BLaER1 (cell line): Measurements from ENCODE around the gene LCE4A.

ENCODE experiments used
- H3K27ac ChIP-seq: shearing (Covaris generic); formaldehyde crosslinking; 2 replicates; pipeline ENCODE4 v1.8.1; 2022
- H3K27me3 ChIP-seq: shearing (Covaris generic); formaldehyde crosslinking; 2 replicates; pipeline ENCODE4 v1.8.1; 2022
- H3K36me3 ChIP-seq: shearing (Covaris generic); formaldehyde crosslinking; 2 replicates; pipeline ENCODE4 v1.8.1; 2022
- H3K4me1 ChIP-seq: shearing (Covaris generic); formaldehyde crosslinking; 2 replicates; pipeline ENCODE4 v1.8.1; 2022
- H3K4me2 ChIP-seq: shearing (Covaris generic); formaldehyde crosslinking; 2 replicates; pipeline ENCODE4 v1.8.1; 2022
- H3K4me3 ChIP-seq: shearing (Covaris generic); formaldehyde crosslinking; 2 replicates; pipeline ENCODE4 v1.8.1; 2022
- H3K9ac ChIP-seq: shearing (Covaris generic); formaldehyde crosslinking; 2 replicates; pipeline ENCODE4 v1.8.1; 2022
- H3K9me3 ChIP-seq: shearing (Covaris generic); formaldehyde crosslinking; 2 replicates; pipeline ENCODE4 v1.8.1; 2022
- H4K20me1 ChIP-seq: shearing (Covaris generic); formaldehyde crosslinking; 2 replicates; pipeline ENCODE4 v1.8.1; 2022
- Cebpa-rat ChIP-seq: shearing (Covaris generic); IDR thresholded peaks from 2 replicates; pipeline ENCODE4 v1.8.1; 2022

The LCE4A gene

DNA sequence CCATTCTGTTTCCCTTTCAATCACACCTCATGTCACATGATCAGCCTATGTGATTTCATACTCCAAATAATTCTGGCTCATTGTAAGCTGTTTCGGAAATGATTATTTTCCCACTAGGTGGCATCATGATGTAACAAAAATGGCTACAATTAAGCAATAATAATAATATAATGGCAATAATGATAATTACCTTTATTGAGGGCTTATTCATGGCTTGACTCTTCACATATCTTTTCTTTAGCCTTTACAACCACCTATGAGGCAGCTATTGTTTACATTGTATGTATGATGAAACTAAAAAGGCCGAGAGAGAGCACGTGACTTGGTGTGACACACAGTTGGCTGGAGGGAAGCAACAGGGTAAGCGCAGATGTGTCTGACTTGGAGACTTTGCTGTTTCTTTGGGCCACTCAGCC, 37.3 kb downstream of the LCE4A start:
- H3K9me3 ChIP-seq: no peaks in the 10 kb centered on the region
- no peaks in the 10 kb centered on the region for H3K27me3 ChIP-seq
- no peak overlapping the region for H3K27ac ChIP-seq
- no peaks in the 10 kb centered on the region for H4K20me1 ChIP-seq
- no peaks in the 10 kb centered on the region; the same call in 1 of the 2 replicates for H3K4me1 ChIP-seq
- no peaks in the 10 kb centered on the region for H3K36me3 ChIP-seq
- no peak for TF ChIP-seq Cebpa-rat
- H3K9ac ChIP-seq: no peak overlapping the region
- H3K4me3 ChIP-seq: no peak overlapping the region
- no peak overlapping the region for H3K4me2 ChIP-seq

DNA sequence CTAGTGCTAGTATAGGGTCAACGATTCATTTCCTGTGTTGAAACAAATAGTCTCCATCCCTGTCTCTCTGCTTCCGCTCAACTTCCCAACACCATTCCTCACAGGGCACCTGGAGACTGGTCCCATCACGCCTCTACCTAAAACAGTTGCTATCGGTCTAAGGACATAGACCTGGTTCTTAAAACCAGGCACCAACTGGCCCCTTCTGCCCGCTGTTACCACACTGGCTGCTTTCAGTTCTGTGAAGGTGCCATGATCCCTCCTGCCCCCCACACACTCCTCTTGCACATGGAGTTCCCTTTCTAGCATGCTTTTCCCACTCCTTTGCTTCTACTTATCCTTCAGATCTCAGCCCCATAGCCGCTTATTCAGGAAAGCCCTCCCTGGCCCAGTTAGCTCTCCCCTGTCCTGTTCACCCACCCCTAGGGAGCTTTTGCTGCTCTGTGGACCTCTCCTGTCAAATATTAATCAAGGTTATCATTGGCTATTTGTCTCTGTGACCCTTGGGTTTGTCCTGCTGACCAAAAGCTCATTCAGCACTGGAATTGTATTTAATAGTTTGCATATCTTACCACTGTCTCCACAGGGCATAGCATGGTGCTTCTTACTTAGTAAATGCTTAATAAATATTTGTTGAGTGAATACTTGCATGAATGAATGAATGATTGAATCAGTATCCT, 37.9 kb downstream of the LCE4A start:
- H3K9me3 ChIP-seq: no peaks in the 10 kb centered on the region
- H3K4me3 ChIP-seq: no peak overlapping the region
- H3K4me2 ChIP-seq: no peak overlapping the region
- no peaks in the 10 kb centered on the region for H3K36me3 ChIP-seq
- no peaks in the 10 kb centered on the region for H3K27me3 ChIP-seq
- no peaks in the 10 kb centered on the region for H4K20me1 ChIP-seq
- H3K27ac ChIP-seq: no peak overlapping the region
- no peak overlapping the region for H3K9ac ChIP-seq
- TF ChIP-seq Cebpa-rat: no peak
- H3K4me1 ChIP-seq: no peaks in the 10 kb centered on the region

GRCh38 chr1:152747831-152748230, 39.9 kb downstream of the LCE4A start:
- Histone ChIP-seq H3K9me3 (no peaks in the 10 kb centered on the region), H3K4me3 (no peak overlapping the region), H3K36me3 (no peaks in the 10 kb centered on the region), H3K4me2 (no peak overlapping the region), H4K20me1 (no peaks in the 10 kb centered on the region), H3K27ac (no peak overlapping the region), H3K27me3 (no peaks in the 10 kb centered on the region), H3K9ac (no peak overlapping the region), H3K4me1 (no peaks in the 10 kb centered on the region)
- TF ChIP-seq Cebpa-rat: no peak

DNA sequence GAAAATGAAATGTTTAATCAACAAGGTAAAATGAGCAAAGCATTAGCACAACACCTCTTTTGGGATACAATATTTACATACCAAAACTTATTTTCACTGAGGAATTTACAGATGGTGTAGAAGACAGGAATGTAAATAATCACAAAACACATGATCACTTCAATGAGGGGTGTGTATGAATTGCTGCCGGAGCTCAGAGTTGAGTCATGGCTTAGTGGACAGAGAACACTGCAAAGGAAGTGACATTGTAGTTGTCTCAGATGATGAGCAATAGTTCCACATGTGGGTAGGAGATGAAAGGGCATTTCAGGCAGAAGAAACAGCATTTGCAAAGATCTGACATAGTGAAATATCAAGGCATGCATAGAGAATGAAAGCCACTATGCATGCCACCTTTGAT, 44.3 kb downstream of the LCE4A start:
- Histone ChIP-seq H3K9me3 (no peaks in the 10 kb centered on the region), H3K9ac (no peak overlapping the region), H3K4me3 (no peak overlapping the region), H3K36me3 (no peaks in the 10 kb centered on the region), H3K27ac (no peak overlapping the region), H4K20me1 (no peaks in the 10 kb centered on the region), H3K4me2 (no peak overlapping the region), H3K4me1 (no peaks in the 10 kb centered on the region), H3K27me3 (no peaks in the 10 kb centered on the region)
- no peak for TF ChIP-seq Cebpa-rat

DNA sequence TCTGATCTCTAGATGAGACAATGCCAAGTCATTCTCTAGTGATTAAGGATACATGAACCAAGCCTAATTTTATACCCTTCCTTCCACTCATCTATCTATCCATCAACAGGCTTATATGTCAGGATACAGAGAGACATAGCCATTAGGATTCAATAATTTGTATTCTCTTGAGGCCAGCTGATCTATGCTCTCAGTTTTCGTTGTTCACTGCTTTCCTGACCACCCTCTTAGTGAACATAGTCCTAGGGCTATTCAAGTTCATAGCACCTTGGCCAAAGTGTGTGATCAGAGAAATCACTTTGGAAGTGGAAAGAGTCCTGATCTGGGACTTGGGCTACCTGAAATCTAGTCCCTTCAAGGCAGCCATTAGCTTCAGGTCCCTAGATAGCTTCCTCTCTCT, 45.6 kb downstream of the LCE4A start:
- Histone ChIP-seq H3K9ac (no peak overlapping the region), H4K20me1 (no peaks in the 10 kb centered on the region), H3K4me2 (no peak overlapping the region), H3K4me3 (no peak overlapping the region), H3K27me3 (no peaks in the 10 kb centered on the region), H3K9me3 (no peaks in the 10 kb centered on the region), H3K36me3 (no peaks in the 10 kb centered on the region), H3K4me1 (no peaks in the 10 kb centered on the region), H3K27ac (no peak overlapping the region)
- TF ChIP-seq Cebpa-rat: no peak

GRCh38 chr1:152756872-152757271, 48.9 kb downstream of the LCE4A start:
- Histone ChIP-seq H3K9me3 (no peaks in the 10 kb centered on the region), H4K20me1 (no peaks in the 10 kb centered on the region), H3K4me2 (no peak overlapping the region), H3K9ac (no peak overlapping the region), H3K4me3 (no peak overlapping the region), H3K4me1 (no peaks in the 10 kb centered on the region), H3K27ac (no peak overlapping the region), H3K27me3 (no peaks in the 10 kb centered on the region), H3K36me3 (no peaks in the 10 kb centered on the region)
- no peak for TF ChIP-seq Cebpa-rat

DNA sequence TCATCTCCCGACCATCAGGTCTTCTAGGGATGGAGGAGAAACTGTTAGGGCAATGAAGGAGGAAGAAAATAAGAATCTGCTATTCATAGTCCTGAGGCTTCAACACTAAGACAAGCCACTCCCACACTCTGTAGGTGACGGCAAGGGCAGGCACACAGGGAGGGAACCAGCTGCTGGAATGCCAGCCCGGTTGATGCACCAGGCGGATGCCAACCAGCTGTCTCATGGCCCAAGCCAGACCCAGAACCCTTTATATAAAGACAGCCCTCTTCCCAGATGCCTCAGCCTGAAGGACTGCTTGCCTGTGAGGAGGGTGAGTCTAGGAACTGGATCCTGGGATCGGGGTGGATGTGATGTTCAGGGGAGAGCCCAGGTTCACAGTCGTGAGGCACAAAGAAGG, 49.8 kb downstream of the LCE4A start, which contains the start of gene KPRP:
Gene KPRP, plus strand, starts transcription at position 279 of the 400 bp plus-strand sequence. CDS start 1,564 bp downstream, outside the sequence.
- Histone ChIP-seq H3K4me3 (no peak within 1 kb of the TSS), H3K4me1 (no peaks in the 10 kb centered on the region), H4K20me1 (no peaks in the 10 kb centered on the region), H3K27ac (no peak within 1 kb of the TSS), H3K4me2 (no peak within 1 kb of the TSS), H3K36me3 (no peaks in the 10 kb centered on the region), H3K27me3 (no peaks in the 10 kb centered on the region), H3K9me3 (no peaks in the 10 kb centered on the region), H3K9ac (no peak within 1 kb of the TSS)
- no peak for TF ChIP-seq Cebpa-rat

DNA sequence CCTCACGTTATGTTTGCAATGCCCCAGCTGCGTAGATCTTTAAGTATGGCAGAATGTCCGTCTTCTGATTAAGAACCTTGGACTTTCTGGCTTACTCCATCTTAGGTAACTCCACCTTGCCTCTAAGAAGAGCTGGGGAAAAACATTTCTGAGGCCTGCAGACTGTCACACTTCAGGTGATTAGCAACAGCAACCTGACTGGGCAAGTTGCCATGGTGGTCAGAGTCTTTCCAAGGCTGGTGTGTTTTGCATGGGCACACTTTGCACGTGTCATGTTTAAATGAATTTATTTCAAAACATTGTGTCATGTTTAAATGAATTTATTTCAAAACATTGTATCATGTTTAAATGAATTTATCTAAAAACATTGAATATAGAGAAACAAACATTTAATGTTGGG, 50.7 kb downstream of the LCE4A start:
- Histone ChIP-seq H3K27me3 (no peaks in the 10 kb centered on the region), H3K27ac (no peak overlapping the region), H3K9me3 (no peaks in the 10 kb centered on the region), H3K4me1 (no peaks in the 10 kb centered on the region), H4K20me1 (no peaks in the 10 kb centered on the region), H3K9ac (no peak overlapping the region), H3K36me3 (no peaks in the 10 kb centered on the region), H3K4me3 (no peak overlapping the region), H3K4me2 (no peak overlapping the region)
- TF ChIP-seq Cebpa-rat: no peak
